GM10266 (cell line): ENCODE measurements around the gene LARP4B.

Experiments
- DNase-seq: peaks from one replicate; pipeline ENCODE4 v3.0.0; 2012; ENCODE audit errors: extremely low spot score
- TF ChIP-seq, protein P1 (sequence below): IDR thresholded peaks from 2 replicates; pipeline ENCODE4 v1.5.1; 2012; ENCODE audit warnings: mild to moderate bottlenecking, low read depth; ENCODE audit not compliant: control insufficient read depth, insufficient read depth; ENCODE audit errors: missing control alignments

The LARP4B gene

DNA sequence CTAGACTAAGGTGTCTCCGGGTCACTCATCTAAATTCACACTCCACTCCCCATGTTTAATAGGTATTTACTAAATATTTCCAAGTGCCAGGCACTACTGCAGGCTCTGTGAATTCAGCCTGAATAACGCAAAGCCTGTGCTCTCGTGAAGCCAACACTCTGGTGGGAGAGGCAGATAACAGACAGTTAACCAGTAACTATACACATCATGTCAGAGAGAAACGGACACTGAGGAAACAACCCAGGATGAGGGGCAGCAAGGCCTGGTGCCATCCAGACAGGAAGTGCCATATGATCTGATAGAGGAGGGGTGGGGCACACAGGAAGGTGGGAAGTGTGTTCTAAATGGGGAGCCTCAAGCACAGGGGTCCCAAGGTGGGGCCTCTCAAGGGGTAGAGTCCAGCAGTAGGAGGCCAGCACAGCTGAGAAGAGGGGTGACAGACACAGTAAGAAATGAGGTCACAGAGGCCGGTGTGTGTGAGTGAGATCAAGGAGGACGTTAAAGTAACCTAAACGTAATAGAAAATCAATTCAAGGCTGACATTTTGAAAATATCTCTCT, 85.3 kb downstream of the LARP4B start:
- TF ChIP-seq, protein P1, sequence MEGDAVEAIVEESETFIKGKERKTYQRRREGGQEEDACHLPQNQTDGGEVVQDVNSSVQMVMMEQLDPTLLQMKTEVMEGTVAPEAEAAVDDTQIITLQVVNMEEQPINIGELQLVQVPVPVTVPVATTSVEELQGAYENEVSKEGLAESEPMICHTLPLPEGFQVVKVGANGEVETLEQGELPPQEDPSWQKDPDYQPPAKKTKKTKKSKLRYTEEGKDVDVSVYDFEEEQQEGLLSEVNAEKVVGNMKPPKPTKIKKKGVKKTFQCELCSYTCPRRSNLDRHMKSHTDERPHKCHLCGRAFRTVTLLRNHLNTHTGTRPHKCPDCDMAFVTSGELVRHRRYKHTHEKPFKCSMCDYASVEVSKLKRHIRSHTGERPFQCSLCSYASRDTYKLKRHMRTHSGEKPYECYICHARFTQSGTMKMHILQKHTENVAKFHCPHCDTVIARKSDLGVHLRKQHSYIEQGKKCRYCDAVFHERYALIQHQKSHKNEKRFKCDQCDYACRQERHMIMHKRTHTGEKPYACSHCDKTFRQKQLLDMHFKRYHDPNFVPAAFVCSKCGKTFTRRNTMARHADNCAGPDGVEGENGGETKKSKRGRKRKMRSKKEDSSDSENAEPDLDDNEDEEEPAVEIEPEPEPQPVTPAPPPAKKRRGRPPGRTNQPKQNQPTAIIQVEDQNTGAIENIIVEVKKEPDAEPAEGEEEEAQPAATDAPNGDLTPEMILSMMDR = no peak
- no peak for DNase-seq

DNA sequence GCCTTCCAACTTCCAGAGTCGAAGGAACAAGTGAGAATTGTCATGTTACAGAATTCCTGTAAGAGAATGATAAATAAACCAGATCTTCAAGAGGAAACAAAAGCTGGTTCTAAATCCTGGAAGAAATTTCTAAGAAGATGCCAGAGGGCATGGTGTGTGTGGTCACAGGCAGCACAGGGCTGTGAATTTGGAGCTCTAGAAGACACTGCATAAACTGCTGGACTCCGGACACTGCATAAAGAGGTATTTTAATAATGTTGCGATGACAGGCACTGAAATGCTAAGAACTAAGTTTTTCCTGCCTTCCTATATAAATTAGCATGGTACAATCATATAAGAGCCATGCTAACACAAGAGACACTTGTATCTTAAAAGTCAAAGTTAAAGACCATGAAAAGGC, 86.0 kb downstream of the LARP4B start:
- no peak for DNase-seq
- TF ChIP-seq, protein P1 = no peak

DNA sequence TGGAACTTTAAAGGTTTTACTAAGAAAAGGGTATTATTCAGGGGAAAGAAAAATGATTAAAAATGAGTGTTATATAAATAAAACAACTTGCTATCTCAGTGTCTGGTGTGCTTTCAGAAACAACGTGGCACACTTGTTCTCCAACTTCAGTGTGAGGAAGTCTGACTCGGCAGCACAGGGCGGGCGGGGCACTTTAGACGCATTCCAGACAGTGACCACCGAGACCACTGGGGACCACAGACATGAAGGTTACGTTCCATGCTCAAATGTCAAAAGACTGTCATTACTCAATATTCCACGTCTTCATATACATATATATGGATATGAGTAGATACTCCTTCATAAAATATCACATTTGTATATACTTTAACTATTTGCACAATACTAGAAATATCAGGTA, 87.0 kb downstream of the LARP4B start:
- DNase-seq = no peak
- TF ChIP-seq, protein P1 = no peak

DNA sequence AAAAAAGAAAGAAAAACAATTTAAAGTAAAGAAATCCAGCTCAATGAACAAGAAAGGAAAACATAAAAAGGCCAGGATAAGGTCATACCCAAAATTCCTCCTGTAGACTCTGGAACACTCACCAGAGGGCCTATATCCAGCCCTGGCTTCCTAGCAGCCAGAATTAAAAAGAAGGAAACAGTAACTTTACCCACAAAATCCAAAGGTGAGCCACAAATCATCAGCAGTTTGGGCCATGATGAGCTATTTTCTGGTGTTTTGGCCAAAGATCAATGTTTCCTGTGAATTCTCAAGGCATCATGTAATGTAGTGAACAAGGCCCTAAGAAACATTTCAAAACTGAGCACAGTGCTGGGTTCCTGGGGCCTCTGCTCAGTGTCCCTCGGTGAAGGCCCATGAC, 87.8 kb downstream of the LARP4B start:
- TF ChIP-seq, protein P1 = no peak

DNA sequence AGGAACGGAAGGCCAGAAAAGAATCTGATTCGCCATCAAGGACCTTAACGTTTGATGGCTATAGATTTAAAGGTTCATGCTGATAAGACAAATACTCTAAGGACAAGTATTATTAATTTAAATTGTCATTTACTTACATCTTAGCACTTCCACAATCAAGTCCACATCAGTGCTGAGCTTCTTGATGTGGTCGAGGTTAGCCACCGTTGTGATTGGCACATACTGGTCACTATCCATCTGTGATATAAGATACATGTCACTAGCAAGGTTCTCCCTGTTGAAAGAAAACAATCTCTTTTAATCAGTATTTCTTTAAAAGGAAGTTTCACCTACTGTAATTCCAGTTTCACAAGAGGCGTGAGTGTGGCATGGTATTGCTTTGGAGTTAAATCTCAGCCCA, 88.7 kb downstream of the LARP4B start:
- no peak for DNase-seq
- TF ChIP-seq, protein P1 = no peak

More for the DNA sequence above, 87.8 kb downstream of the LARP4B start:
- DNase-seq = no peak

DNA sequence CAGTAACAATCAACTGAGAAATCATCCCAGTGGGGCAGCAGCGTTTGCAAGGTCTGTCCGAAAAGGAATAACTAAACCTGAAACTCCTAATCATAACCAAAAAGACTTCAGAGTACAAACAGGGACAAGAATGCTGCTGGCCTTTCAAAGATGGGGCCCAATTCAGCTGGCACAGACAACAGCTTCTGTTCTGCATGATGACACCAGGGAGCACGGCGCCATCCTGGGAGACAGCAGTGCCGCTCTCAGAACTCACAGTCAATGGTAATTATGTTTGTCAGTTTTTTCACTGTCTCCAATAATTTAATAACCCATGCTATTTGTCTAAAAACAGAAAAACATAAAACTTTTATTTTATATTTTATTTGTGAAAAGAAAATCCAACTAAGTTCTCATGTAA, 90.0 kb downstream of the LARP4B start:
- TF ChIP-seq, protein P1 = no peak

DNA sequence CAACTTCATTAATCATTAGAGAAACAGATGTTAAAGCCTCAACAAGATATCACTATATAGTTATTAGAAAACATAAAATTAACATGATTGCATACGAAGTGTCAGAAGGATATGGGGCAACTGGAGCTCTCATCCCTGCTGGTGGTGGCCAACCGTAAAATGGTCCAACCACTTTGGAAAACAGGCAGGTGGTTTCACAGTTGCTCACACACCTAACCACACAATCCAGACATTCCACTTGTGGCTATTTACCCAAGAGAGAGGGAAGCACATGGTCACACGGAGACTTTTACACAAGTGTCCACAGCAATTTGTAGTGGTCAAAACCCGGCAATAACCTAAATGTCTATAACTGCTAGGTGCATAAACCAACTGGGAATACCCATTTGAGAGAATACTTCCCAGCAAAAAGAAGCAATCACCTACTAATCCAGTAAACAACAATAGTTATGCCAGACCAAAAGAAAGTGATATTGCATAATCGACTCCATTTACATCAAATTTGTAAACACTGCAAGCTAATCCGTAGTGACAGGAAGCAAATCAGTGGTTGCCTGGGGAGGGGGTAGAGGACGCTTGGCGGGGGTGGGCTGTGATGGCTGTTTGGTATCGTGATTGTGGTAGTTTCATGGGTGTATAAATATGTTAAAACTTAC, 91.8 kb downstream of the LARP4B start:
- TF ChIP-seq, protein P1 = no peak
- DNase-seq = no peak

More for the DNA sequence above, 90.0 kb downstream of the LARP4B start:
- no peak for DNase-seq
